ENCODE data around the gene CPVL. TPM values are rescaled to one million over a fixed set of nuclear protein-coding genes. Genes with fewer than 3 reads are reported as not detected.

The CPVL gene
- total and polyA plus RNA-seq, 2 of the 4 experiments (the other 2 are of a cell fraction) = not detected

DNA sequence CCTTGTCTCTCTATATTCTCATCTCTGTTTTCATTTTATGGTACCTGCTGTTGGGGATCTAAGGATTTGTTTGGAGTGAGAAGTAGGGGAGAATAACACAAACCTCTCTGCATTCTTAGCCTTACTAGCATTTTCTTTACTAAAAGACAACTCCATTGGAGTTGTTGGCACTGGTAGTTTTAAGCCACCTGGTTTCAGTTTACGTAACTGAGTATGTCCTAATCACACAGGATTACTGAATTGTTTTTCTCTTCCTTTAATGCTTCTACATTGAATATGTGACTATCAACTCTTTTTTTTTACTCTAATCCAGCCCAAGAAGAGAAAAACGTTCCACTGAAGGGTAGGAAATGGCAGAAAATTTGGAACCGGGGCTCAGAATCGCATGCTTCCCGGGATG is 158.2 kb downstream of the CPVL start:
- POLR2A ChIA-PET (ENCODE audit: unreplicated experiment) = no interaction called here
- H3K79me1 ChIP-seq (ENCODE audit: low read depth in 1 of 2, low read length in 2 of 2) = no peaks in the 10 kb centered on the region
- no peak overlapping the region for H3K23ac ChIP-seq (ENCODE audit: low read depth, low read length)
- ATAC-seq (ENCODE audit: low read depth) = no peak
- in situ Hi-C loops (cut with MboI; ENCODE audit: low sequenced_read_pairs) (no loop called here), dilution Hi-C loops (cut with HindIII; ENCODE audit: low sequenced_read_pairs, unreplicated experiment) (no loop called here), intact Hi-C loops (cut with micrococcal nuclease) (loop anchor here (2.0 kb wide), 1 partner anchor 29 kb away; the partner anchor contains the start of gene TRIL)
- CTCF ChIA-PET = interaction anchor here (0.6 kb wide), 1 partner anchor 175 kb away, joined by 3 read pairs; no protein-coding TSS in a partner anchor
- H2BK15ac ChIP-seq (ENCODE audit: low read depth, low read length) = no peak overlapping the region; the same call in 2 of the 3 replicates
- peaks cover 2% of the 10 kb centered on the region; the same call in 1 of the 2 replicates for H3K27me3 ChIP-seq (ENCODE audit: control insufficient read depth, insufficient read depth, low read length)
- no peak overlapping the region for H3K4me3 ChIP-seq (ENCODE audit: insufficient read depth, low read depth, low read length)
- H3K9me3 ChIP-seq (ENCODE audit: control insufficient read depth, insufficient read depth, low read length) = no peaks in the 10 kb centered on the region
- H4K5ac ChIP-seq (ENCODE audit: low read depth, low read length) = no peak overlapping the region
- no peaks in the 10 kb centered on the region for H4K20me1 ChIP-seq (ENCODE audit: insufficient read depth, low read length)
- peak; percentile 38 for DNase-seq
- no peak overlapping the region for H4K8ac ChIP-seq (ENCODE audit: low read depth in 2 of 2, low read length in 2 of 2)
- no peak overlapping the region for H3K14ac ChIP-seq (replicated peaks; ENCODE audit: low read depth, low read length)
- peaks cover 22% of the 10 kb centered on the region for H3K4me1 ChIP-seq (ENCODE audit: control insufficient read depth, insufficient read depth, low read length)
- H3K4me2 ChIP-seq (ENCODE audit: low read depth, low read length) = no peak overlapping the region; the same call in 1 of the 2 replicates
- H2BK5ac ChIP-seq (ENCODE audit: low read depth, low read length, poor library complexity, severe bottlenecking) = no peak overlapping the region
- no peak overlapping the region for H2AFZ ChIP-seq (replicated peaks; ENCODE audit: low read length, poor library complexity)
- WGBS, 2 experiments (ENCODE audit: extremely low coverage in 2 of 2, insufficient read length in 1 of 2) = no CpG with 5 or more reads among the region's 5 CpGs
- peak overlapping the region; percentile 23 for H2AK9ac ChIP-seq (replicated peaks; ENCODE audit: low read depth, low read length, poor library complexity)
- peak overlapping the region; percentile 20; the same call in 1 of the 2 replicates for H2AK5ac ChIP-seq (ENCODE audit: low read depth, low read length)
- no peak overlapping the region for H3K9ac ChIP-seq (ENCODE audit: low read depth, low read length)
- TF ChIP-seq FOS (IDR thresholded peaks at IDR 0.05; ENCODE audit: low read depth, low read length) = no peak
- no peak for TF ChIP-seq MAZ (IDR thresholded peaks at IDR 0.05; ENCODE audit: borderline replicate concordance, low read depth, low read length)
- no peak for TF ChIP-seq SMC3 (IDR thresholded peaks at IDR 0.05; ENCODE audit: low read depth, low read length)
- TF ChIP-seq, protein P1, sequence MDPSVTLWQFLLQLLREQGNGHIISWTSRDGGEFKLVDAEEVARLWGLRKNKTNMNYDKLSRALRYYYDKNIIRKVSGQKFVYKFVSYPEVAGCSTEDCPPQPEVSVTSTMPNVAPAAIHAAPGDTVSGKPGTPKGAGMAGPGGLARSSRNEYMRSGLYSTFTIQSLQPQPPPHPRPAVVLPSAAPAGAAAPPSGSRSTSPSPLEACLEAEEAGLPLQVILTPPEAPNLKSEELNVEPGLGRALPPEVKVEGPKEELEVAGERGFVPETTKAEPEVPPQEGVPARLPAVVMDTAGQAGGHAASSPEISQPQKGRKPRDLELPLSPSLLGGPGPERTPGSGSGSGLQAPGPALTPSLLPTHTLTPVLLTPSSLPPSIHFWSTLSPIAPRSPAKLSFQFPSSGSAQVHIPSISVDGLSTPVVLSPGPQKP (IDR thresholded peaks at IDR 0.05; ENCODE audit: borderline replicate concordance, low read depth, low read length) = no peak
- no peak for TF ChIP-seq CEBPB (IDR thresholded peaks at IDR 0.05; ENCODE audit: low read depth, low read length)
- no peak for TF ChIP-seq RCOR1 (IDR thresholded peaks at IDR 0.05; ENCODE audit: insufficient replicate concordance, low read length)
- no peak for TF ChIP-seq MAFK (IDR thresholded peaks at IDR 0.05; ENCODE audit: low read depth, low read length)
- TF ChIP-seq MXI1 (IDR thresholded peaks at IDR 0.05; ENCODE audit: borderline replicate concordance, low read depth, low read length) = no peak
- no peak for TF ChIP-seq RFX5 (IDR thresholded peaks at IDR 0.05; ENCODE audit: low read depth, low read length)
- no peak for TF ChIP-seq BHLHE40 (IDR thresholded peaks at IDR 0.05; ENCODE audit: low read depth, low read length)
- H2BK120ac ChIP-seq (ENCODE audit: low read depth, low read length) = 0 out of 2 replicates have a peak overlapping the region, but pooled peaks have one; percentile 40
- H3K4ac ChIP-seq (ENCODE audit: low read depth, low read length) = peak overlapping the region; percentile 6; the same call in 1 of the 2 replicates
- no peak overlapping the region for H3K27ac ChIP-seq (ENCODE audit: insufficient read depth, low read length)
- H3K36me3 ChIP-seq (ENCODE audit: control insufficient read depth, insufficient read depth, low read length) = no peaks in the 10 kb centered on the region
- H4K91ac ChIP-seq (ENCODE audit: insufficient read depth, low read depth, low read length) = no peak overlapping the region
- H3K9me1 ChIP-seq (ENCODE audit: insufficient read depth, low read length) = peaks cover 15% of the 10 kb centered on the region
- no peak overlapping the region for H3K56ac ChIP-seq (ENCODE audit: extremely low read depth, insufficient read depth, low read length)
- H3K18ac ChIP-seq (ENCODE audit: low read depth, low read length) = no peak overlapping the region
- 0 out of 2 replicates have a peak overlapping the region, but pooled peaks have one; percentile 21 for H2BK20ac ChIP-seq (ENCODE audit: low read depth, low read length)
- no TSS peak for BruUV-seq (replicated peaks)

Measured in IMR-90 (cell line).